DND-41 (cell line): ENCODE measurements around the gene C5orf34.
A peak's percentile ranks its signal among the peaks of the same experiment; 100 is the strongest.
"Not testable (repeated sequence)": the region's sequence is repeated elsewhere in the genome, so short reads cannot be mapped to it uniquely, and the experiment has no call there.

Experiments used
- ATAC-seq: fragments of 200-7000 bp; cut with Tn5 transposase; 3 replicates; pipeline ENCODE4 v1.9.1; 2021; ENCODE audit warnings: low read depth; ENCODE audit not compliant: insufficient read depth
- DNase-seq: peaks from one replicate; pipeline ENCODE4 v3.0.0-alpha.2; 2020
- H2AFZ ChIP-seq: 2 replicates; pipeline ENCODE4 v1.6.0; 2012; ENCODE audit warnings: low read depth, low read length
- H3K27ac ChIP-seq: 2 replicates; pipeline ENCODE4 v1.5.1; 2012; ENCODE audit warnings: low read length, inconsistent platforms
- H3K27me3 ChIP-seq: fragments of 200-600 bp; sonication (generic); 2 replicates; pipeline ENCODE4 v1.6.0; 2012; ENCODE audit warnings: low read length, mild to moderate bottlenecking, inconsistent platforms; ENCODE audit not compliant: insufficient read depth, poor library complexity
- H3K36me3 ChIP-seq: 2 replicates; pipeline ENCODE4 v1.5.1; 2012; ENCODE audit warnings: low read length, inconsistent platforms; ENCODE audit not compliant: insufficient read depth
- H3K4me1 ChIP-seq: 2 replicates; pipeline ENCODE4 v1.5.1; 2012; ENCODE audit warnings: mild to moderate bottlenecking, low read length; ENCODE audit not compliant: insufficient read depth
- H3K4me2 ChIP-seq: 2 replicates; pipeline ENCODE4 v1.6.0; 2012; ENCODE audit warnings: mild to moderate bottlenecking, moderate library complexity, low read length, inconsistent platforms; ENCODE audit not compliant: insufficient read depth
- H3K4me3 ChIP-seq, 2 experiments: fragments of 200-600 bp in 1 of 2; shearing (Covaris generic) in 1 of 2; 2 replicates each; pipeline ENCODE4 v1.5.1; 2012 to 2016; ENCODE audit warnings: inconsistent platforms in 2 of 2, low read length in 2 of 2, mild to moderate bottlenecking in 2 of 2, low read depth in 1 of 2, moderate library complexity in 1 of 2
- H3K79me2 ChIP-seq: 2 replicates; pipeline ENCODE4 v1.6.0; 2012; ENCODE audit warnings: low read length, inconsistent platforms; ENCODE audit not compliant: insufficient read depth
- H3K9ac ChIP-seq: 2 replicates; pipeline ENCODE4 v1.6.0; 2012; ENCODE audit warnings: low read depth, mild to moderate bottlenecking, inconsistent platforms, low read length, moderate library complexity
- H3K9me3 ChIP-seq: 2 replicates; pipeline ENCODE4 v1.5.1; 2012; ENCODE audit warnings: low read length, moderate library complexity, mild to moderate bottlenecking, inconsistent platforms; ENCODE audit not compliant: insufficient read depth, severe bottlenecking
- H4K20me1 ChIP-seq: 2 replicates; pipeline ENCODE4 v1.6.0; 2012; ENCODE audit warnings: low read length; ENCODE audit not compliant: insufficient read depth
- EZH2 ChIP-seq: IDR thresholded peaks from 3 replicates; pipeline ENCODE4 v1.6.1; 2012; ENCODE audit warnings: borderline replicate concordance, low read depth, mild to moderate bottlenecking, moderate library complexity, low read length, inconsistent platforms; ENCODE audit not compliant: severe bottlenecking
- TF ChIP-seq, protein P1 (sequence below): IDR thresholded peaks from 2 replicates; pipeline ENCODE4 v1.5.1; 2012; ENCODE audit warnings: borderline replicate concordance, low read length, moderate library complexity, mild to moderate bottlenecking; ENCODE audit not compliant: poor library complexity, severe bottlenecking; ENCODE audit errors: extremely low read depth

Gene C5orf34

DNA sequence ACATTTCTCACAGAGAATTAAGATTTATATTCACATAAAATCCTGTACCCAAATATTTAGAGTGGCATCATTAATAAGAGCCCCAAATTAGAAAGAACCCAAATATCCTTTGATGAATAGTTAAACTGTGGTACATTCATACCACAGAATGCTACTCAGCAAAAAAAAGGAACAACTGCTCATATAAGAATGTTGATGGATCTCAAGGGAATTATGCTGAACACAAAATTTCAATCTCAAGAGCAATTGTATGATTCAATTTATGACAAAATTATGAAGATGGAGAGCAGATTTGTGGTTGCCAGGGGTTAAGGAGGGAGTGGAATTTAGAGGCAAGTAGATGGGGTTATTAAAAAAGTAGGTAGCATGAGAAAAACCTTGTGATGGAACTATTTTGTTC lies 46.4 kb upstream of the C5orf34 start:
- no peak for TF ChIP-seq EZH2
- Histone ChIP-seq H3K27me3 (no peaks in the 10 kb centered on the region), H3K9ac (no peak overlapping the region), H3K4me1 (peaks cover 8% of the 10 kb centered on the region), H3K9me3 (no peaks in the 10 kb centered on the region), H3K4me3 (no peak overlapping the region), H3K79me2 (peaks cover 13% of the 10 kb centered on the region), H3K4me2 (no peak overlapping the region), H3K27ac (no peak overlapping the region), H4K20me1 (no peaks in the 10 kb centered on the region), H2AFZ (no peak overlapping the region), H3K36me3 (no peaks in the 10 kb centered on the region)
- ATAC-seq (no peak), DNase-seq (no peak)

- Histone ChIP-seq H4K20me1 (0 out of 2 replicates have a peak, but pooled peaks cover 1% of the 10 kb centered on the region), H3K27me3 (no peaks in the 10 kb centered on the region), H3K36me3 (peaks cover 3% of the 10 kb centered on the region; the same call in 1 of the 2 replicates), H3K27ac (no peak overlapping the region), H3K79me2 (peaks cover 25% of the 10 kb centered on the region), H3K4me3 (no peak overlapping the region), H3K4me2 (no peak overlapping the region), H3K9ac (no peak overlapping the region), H3K4me1 (peaks cover 15% of the 10 kb centered on the region), H3K9me3 (no peaks in the 10 kb centered on the region), H2AFZ (no peak overlapping the region)
- no peak for TF ChIP-seq EZH2
- TF ChIP-seq, protein P1, sequence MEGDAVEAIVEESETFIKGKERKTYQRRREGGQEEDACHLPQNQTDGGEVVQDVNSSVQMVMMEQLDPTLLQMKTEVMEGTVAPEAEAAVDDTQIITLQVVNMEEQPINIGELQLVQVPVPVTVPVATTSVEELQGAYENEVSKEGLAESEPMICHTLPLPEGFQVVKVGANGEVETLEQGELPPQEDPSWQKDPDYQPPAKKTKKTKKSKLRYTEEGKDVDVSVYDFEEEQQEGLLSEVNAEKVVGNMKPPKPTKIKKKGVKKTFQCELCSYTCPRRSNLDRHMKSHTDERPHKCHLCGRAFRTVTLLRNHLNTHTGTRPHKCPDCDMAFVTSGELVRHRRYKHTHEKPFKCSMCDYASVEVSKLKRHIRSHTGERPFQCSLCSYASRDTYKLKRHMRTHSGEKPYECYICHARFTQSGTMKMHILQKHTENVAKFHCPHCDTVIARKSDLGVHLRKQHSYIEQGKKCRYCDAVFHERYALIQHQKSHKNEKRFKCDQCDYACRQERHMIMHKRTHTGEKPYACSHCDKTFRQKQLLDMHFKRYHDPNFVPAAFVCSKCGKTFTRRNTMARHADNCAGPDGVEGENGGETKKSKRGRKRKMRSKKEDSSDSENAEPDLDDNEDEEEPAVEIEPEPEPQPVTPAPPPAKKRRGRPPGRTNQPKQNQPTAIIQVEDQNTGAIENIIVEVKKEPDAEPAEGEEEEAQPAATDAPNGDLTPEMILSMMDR: no peak
- ATAC-seq (no peak), DNase-seq (no peak)
These were observed 45.2 kb upstream of the C5orf34 start for GRCh38 chr5:43560128-43560527.

DNA sequence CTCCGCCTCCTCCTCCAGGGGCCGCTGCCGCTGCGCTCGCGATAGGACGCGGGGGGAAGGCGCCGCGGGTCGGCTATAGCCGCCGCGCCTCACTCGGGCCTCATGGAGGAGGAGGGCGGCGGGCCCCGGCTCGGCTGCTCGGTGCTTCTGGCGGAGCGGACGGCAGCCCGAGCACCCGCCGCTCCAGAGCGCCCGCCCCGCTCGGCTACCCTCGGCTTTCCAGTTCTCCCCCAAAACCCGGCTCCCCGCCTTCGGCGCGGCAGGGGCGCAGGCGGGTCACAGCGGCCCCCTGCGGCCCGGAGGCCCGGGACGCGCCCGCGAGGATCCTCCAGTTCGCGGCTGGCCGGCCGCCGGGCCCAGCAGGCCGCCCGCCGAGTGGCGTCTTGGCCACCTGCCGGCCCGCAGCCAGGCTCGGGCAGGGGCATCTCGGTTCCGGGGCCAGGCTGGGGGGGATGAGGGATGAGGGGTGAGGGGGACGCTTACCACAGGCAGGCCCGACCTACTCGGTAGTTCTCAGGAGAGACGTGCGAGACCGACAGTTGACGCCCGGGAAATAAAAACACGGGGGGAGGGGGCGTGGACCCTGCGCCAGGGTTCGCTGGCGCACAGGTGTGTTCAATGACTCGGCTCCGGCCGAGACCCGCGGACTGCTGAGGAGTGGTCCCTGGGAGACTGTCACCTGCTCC lies 42.1 kb upstream of the C5orf34 start, which contains the start of gene PAIP1:
PAIP1 (minus strand) TSS at position 221 of the 686 bp plus-strand sequence. CDS start 231 bp downstream, outside the sequence.
- peak within 1 kb of the TSS; percentile 85 for H2AFZ ChIP-seq
- H4K20me1 ChIP-seq: peaks cover 28% of the 10 kb centered on the region
- peak within 1 kb of the TSS; percentile 78 for H3K4me2 ChIP-seq
- TF ChIP-seq, protein P1: peak; percentile 66
- no peak for TF ChIP-seq EZH2
- peak within 1 kb of the TSS; percentile 52 to 72; a peak in 3 of 4 replicates for H3K4me3 ChIP-seq
- H3K79me2 ChIP-seq: peaks cover 56% of the 10 kb centered on the region
- peak within 1 kb of the TSS; percentile 90 for H3K27ac ChIP-seq
- peaks cover 46% of the 10 kb centered on the region for H3K4me1 ChIP-seq
- H3K9me3 ChIP-seq: no peaks in the 10 kb centered on the region
- peaks cover 34% of the 10 kb centered on the region for H3K36me3 ChIP-seq
- H3K27me3 ChIP-seq: no peaks in the 10 kb centered on the region
- ATAC-seq (peak; percentile 84), DNase-seq (peak; percentile 84)
- peak within 1 kb of the TSS; percentile 94 for H3K9ac ChIP-seq

GRCh38 chr5:43556607-43556856 lies 41.6 kb upstream of the C5orf34 start:
- peaks cover 51% of the 10 kb centered on the region for H3K4me1 ChIP-seq
- peaks cover 30% of the 10 kb centered on the region for H4K20me1 ChIP-seq
- not testable (repeated sequence) for H3K27me3 ChIP-seq, H3K9me3 ChIP-seq, DNase-seq, ATAC-seq
- H3K27ac ChIP-seq: peak overlapping the region; percentile 90
- peaks cover 39% of the 10 kb centered on the region for H3K36me3 ChIP-seq
- peaks cover 61% of the 10 kb centered on the region for H3K79me2 ChIP-seq
- H2AFZ ChIP-seq: peak overlapping the region; percentile 85
- peak overlapping the region; percentile 94 for H3K9ac ChIP-seq
- peak overlapping the region; percentile 78 for H3K4me2 ChIP-seq
- H3K4me3 ChIP-seq: peak overlapping the region; percentile 52 to 72; a peak in 3 of 4 replicates
